Hematopoietic multipotent progenitor cell (in vitro differentiated cells): ENCODE data around the gene JAM3. TPM values are rescaled to one million over a fixed set of nuclear protein-coding genes. Genes with fewer than 3 reads are reported as not detected.
"Not testable (repeated sequence)": the region's sequence is repeated elsewhere in the genome, so short reads cannot be mapped to it uniquely, and the experiment has no call there.

Experiments
- DNase-seq, 3 donors: peaks; one replicate each; pipeline ENCODE4 v3.0.0-alpha.2; 2011 to 2015; ENCODE audit warnings: low read depth in 2 of 3, low spot score in 2 of 3
- total RNA-seq: library from RNA; depleted of rRNA; stranded (reverse); fragments of >200 nt; gene quantifications from one replicate; pipeline ENCODE4 v1.2.3, GENCODE V29; 2012

JAM3 gene
- total RNA-seq, 1 donor = 11.8 TPM

DNA sequence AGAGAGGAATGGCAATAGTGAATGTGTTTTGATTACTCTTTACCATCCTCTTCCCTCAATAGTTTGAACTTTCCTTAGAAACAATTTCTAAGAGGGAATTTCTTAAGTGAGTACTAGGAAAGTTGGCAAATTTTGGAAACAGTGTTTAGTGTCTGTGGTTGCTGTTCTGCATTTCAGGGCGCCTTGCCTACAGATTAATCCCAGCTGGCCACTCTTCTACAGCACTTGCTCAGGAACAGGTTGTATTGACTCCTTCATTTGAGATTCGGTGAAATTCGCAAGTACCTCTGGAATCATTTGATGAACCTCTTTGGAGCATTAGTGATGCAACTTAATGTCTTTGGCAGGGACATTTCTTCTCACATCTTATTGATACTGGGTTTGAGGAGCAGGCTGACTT is 28.3 kb downstream of the JAM3 start:
- DNase-seq = no peak

DNA sequence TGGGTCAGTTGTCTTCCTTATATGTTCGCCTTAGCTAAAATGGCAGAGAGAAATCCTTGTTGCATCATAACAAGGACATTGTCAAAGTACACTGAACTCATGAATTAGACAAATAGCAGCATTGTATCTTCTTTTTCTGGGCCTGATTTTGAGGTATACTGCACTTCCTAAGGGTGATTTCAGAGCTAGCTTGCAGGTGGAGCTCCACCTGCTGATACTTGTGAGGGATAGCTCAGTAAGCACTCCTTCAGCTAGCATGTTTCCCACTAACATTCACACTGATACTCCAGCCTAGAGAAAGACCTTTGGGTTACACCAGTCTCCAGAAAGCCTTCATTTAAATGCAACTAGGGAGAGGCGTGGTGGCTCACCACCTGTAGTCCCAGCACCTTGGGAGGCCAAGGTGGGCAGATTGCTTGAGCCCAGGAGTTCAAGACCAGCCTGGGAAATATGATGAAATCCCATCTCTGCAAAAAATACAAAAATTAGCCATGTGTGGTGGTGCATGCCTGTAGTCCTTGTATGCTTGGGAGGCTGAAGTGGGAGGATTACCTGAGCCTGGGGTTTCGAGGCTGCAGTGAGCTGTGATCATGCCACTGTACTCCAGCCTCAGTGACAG is 29.8 kb downstream of the JAM3 start:
- peak in 2 of 3 donors; percentile 24 to 50 for DNase-seq

DNA sequence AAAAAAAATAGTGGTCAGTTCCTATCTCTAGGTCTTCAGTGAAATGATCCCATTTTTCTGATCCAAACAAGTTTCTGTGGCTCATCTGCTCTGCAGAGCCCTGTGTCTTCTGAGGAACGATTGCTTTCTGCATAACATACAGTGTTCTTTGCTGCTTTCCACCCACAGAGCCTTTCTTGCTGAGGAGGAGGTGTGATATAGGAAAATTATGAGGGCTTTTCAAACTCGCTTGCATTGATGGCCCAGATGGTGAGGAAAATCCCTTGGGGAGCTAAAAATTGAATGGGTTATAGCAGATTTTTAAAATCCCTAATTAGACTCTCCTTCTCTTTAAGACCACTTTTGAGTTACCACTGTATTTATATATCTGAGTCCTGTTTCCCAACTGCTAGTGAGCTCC is 31.3 kb downstream of the JAM3 start:
- DNase-seq = no peak

DNA sequence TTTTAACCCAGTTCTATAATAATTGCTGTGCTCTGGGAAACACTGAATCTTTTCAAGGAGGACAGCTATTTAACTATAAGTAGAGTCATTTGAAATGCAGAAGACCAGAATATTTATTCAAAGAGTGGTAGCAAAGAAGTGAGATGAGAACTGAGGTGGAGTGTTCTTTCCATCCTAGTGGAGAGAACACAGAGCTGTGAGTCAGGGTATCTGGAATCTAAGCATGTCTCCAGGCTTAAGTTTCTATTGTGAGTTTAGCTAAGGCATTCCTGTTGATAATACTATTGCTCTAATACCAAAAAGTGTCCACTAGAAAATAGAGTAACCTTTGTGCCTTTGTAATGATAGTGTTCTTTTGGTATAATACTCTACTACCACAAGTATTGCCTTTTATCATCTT is 32.4 kb downstream of the JAM3 start:
- no peak for DNase-seq

DNA sequence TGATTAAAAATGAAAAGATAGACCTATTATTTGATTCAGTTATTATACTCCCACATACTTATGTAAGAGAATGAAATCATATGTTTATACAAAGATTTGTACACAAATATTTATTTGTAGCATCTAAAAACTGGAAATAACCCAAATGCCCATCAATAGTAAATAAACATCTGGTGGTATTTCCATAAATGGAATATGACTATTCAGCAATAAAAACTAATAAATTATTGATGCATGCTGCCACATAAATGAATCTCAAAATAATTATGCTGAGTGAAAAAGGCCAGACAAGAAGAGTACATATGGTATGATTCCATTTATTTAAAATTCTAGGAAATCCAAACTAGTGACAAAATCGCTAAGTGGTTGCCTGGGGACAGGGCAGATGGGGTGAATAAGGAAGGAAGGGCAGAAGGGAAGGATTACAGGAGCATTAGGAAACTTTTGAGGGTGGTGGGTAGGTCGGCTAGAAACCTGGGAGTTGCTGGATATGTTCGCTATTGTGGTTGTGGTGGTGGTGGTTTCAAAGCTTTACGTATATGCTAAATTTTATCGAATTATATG is 41.5 kb downstream of the JAM3 start:
- no peak for DNase-seq

DNA sequence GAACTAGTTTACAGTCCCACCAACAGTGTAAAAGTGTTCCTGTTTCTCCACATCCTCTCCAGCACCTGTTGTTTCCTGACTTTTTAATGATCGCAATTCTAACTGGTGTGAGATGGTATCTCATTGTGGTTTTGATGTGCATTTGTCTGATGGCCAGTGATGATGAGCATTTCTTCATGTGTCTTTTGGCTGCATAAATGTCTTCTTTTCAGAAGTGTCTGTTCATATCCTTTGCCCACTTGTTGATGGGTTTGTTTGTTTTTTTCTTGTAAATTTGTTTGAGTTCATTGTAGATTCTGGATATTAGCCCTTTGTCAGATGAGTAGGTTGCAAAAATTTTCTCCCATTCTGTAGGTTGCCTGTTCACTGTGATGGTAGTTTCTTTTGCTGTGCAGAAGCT is 44.9 kb downstream of the JAM3 start:
- not testable (repeated sequence) for DNase-seq

DNA sequence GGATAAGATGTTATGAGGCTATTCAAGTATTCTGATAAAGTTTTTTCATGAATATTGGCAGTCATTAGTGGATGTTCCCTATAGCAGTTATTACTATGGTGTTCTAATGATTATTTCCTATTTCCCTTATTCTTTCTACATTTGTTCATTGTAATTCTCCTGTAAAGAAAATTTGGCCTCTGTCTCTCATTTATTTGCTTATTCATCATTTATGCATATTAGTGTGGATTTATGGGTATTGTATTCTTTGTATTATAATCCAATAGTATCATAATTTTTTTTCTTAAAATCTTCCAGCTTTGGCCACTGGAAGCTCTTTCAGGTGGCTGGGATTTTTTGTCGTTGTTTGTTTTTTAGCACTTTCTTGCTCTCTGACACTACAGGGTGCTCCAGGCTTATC is 47.3 kb downstream of the JAM3 start:
- no peak for DNase-seq

DNA sequence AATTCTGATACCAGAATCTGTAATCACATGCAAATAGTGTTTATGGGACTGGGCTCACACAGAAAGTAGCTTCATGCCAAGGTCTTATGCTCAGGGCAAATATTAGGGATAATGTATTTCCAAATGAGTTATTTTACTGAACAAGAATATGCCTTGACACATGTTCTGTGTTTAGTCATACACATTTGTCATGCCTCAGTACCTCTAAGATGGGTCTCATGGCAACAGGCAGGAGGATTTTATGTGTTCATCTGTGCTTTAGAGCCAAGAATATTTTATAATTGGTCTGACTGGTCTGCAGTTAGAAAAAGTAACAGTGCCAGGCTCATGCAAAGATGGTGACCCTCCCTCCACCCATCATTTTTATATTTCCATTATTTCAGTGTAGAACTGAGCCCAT is 49.1 kb downstream of the JAM3 start:
- no peak for DNase-seq

DNA sequence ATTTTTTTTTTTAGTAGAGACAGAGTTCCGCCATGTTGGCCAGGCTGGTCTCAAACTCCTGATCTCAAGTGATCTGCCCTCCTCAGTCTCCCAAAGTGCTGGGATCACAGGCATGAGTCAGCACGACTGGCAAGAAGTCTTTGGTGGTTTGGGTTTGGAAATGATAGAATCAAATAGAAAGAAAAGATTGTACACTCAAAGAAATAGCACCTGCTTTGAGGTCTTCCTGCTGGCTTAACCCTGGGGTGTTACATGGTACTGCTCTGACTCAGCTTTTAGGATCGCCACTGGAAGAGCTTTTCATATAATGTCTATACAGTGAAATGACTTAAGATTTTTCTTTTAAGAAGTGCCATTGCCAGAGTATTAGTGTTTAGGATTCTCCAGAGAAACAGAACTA is 50.2 kb downstream of the JAM3 start:
- peak in 1 of 3 donors; percentile 8 for DNase-seq

DNA sequence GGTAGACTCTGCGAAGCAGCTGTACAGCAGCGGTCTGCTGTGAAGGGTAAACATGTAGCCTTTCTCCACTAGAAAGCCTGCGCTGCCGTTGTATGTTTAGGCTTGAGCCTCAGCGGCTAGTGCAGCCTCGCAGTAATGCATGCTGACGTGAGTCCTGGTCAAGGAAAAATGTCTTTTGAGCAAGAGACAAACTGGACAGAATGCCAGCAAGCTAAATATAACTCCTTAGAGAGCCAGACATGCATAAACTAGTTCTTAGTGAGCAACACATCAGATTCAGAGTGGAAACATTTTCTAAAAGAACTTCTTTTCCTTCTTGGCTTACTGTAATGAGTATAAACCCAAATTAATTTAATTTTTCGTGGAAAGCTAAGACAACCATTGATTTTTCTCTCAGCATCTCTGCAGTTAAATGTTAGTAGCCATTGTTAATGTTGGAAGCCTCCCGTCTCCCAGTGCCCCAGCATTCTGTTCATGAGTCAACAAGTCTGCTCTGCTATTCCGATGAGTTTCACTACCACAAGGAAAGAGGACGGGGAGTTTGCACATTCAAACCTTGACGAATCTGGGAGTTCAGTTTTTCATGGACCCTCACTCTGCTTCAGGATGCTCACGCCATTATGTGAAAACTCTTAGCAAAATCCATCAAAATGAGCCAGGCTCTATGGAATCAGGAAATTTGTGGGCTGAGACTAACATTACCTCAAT is 51.4 kb downstream of the JAM3 start:
- DNase-seq = no peak

DNA sequence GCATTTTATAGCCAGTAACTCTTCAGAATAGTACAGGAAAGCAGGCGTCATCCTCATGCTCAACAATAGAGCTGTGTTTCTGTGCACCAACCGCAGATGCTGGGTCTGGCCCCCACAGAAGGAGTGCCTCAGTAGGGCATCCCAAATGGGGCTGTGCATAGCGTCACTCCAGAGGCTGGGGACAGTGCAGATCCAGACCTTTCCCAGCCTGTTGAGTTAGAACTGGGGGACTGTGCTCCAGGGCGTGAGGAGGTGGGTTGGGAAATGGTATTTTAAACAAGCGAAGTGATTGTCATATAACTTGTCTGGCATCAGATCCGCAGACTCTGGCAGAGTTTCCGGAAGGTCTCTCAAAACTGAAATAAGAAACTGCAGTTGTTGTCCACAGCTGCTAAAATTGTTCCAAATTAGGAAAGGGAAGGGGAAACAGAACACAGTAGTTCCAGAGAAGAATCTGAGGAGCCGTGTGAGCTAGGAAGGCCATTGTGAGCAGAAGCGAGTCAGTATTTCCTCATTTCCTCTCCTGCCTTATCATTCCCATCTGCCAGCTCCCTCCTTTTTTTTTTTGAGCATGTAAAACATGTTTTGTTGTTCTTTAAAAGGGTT is 52.2 kb downstream of the JAM3 start:
- no peak for DNase-seq

DNA sequence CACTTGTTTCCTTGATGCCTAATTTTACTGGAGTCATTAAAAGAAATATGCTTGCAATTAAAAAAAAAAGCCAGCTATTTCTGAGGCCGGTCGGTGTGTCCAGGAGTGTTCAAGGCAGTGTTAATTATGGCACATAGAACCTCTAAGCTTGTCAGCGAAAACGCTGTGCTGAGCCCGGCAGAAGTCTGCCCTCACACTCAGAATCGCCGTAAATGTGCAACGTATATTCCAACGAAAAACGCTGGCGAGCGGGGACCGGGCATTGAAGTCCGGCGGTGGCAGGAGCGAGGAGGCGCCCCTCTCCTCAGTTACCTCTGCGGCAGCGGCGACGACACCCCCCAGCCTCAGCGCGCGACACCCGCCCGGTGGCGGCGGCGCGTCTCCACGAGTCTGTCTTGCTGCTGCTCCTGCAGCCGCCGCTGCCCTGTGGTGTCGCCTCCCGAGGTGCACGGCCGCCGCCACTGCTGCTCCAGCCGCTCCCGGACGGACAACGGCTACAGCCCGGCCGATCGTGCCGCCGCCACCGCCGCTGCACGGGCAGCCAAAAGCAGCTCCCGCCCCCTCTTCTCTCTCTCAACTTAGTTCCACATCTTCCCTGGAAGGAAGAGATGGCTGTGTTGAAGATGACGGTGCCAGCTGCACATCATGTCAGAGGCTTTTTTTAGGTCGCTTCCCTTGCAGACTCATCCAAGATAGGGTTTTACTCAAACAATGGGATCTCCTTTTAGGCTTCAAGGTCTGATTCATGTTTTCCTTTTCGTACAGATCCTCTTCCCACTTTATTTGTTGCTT is 56.0 kb downstream of the JAM3 start:
- peak in 1 of 3 donors; percentile 29 for DNase-seq

DNA sequence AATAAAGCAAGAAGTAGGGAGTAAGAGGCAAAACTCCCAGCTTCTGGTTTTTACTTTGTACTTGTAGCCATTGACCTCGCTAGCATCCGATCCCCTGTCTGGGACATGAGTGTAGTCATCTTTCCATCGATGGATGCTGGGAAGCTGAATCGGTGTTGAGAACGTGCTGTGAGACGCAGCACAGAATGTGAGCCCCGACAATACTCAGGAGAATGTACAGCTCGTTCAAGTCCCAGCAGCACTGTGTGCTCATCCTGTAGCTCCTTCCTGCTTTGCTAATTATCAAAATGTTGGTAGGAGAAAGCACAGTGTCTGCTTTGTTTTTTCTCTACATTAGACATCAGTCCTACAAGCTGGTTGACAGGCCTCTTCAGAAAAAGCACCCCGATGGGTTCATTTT is 56.6 kb downstream of the JAM3 start:
- no peak for DNase-seq

DNA sequence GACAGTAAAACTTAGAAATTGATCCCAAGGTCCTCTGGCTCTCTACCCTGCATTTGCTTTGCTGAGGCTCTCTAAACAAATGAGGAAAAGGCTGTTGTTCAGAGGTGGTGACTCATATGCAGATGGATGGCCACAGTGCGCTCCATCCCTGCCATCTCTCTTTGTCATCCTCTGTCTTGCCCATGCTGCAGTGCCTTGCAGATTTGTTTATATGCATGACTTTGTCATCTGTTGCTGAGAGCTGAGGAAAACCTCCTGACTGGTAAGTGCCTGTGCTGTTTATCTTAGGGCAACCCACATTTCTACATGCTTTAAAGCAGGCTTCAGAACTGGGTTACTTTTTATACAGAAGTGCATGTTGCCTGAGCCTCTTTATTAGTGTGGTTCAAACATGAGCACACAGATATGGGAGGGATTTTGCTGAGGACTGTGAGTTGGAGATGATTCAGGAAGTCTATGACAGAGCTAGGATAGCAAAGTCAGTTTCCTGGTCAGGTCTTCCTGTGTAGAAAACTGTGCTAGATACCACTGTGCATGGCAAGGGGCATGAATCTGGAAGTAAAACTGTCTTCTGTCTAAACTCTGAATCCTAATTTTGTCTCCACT is 57.4 kb downstream of the JAM3 start:
- peak in 1 of 3 donors; percentile 28 for DNase-seq

DNA sequence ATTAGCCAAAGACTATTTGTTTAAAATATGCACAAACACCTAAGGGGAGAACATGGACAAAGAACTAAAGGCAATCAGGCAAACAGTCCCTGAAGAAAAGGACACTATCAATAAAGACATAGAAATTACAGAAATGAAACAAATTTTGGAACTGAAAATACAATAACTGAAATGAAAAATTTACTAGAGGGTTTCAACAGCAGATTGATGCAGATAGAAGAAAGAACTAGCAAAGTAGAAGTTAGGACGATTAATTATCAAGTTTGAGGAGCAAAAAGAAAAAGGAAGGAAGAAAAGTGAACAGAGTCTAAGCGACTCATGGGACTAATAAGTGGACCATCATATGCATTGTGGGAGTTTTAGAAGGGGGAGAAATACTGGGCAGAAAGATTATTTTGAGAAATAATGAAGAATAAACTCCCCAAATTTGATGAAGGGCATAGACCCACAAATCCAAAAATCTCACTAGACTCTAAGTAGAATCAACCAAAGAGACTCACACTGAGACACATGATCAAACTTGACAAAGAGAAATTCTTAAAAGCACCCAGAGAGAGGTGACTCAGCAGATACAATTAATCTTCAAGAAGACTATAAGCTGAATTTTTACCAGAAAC is 62.9 kb downstream of the JAM3 start:
- DNase-seq = no peak

DNA sequence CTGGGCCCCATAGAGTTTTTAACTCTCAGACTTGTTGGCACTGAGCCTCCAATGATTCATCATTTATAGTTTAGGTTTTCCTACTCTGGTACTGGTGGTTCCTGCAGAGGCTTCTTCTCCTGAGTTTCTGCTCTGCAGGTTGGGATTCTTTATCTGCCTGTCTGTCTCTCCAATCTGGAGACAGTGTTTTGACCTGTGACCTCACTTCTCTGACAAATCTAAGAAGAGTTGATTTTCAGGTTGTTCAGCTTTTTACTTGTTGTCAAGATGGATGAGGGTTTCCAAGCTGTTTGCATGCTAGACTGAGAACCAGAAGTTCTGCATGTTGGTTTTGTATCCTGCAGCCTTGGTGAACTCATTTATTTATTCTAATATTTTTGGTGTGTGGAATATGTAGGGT is 63.9 kb downstream of the JAM3 start:
- DNase-seq = no peak

DNA sequence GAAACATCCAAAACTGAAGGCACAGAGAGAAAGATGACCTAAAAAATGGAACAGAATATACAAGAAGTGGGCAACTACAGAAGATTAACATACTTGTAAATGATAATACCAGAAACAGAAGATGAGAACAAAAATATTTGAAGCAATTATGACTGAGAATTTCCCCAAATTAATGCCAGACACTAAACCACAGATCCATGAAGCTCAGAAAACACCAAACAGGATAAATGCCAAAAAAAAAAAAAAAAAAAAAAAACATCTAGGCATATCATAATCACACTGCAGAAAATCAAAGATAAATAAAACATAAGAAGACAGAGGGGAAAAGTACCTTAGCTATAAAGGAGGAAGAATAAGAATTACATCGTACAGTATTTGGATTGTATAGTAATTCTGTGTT is 65.3 kb downstream of the JAM3 start:
- no peak for DNase-seq

DNA sequence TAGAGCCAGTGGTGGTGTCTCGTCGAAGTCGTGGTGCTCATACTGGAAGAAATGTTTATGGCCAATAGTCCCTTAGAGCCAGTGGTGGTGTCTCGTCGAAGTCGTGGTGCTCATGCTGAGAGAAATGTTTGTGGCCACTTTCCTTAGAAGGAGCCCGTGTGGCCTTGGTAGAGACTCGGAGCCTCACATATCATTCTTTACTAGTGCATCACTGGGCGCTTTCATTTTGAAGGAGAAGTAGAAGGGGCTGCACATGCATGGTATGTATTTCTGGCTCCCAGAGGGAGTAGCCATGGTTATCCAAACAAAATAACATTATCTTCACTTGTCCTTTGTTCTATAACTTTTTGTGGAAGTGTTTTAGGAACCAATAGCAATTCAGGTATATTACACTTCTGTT is 69.5 kb downstream of the JAM3 start:
- no peak for DNase-seq

DNA sequence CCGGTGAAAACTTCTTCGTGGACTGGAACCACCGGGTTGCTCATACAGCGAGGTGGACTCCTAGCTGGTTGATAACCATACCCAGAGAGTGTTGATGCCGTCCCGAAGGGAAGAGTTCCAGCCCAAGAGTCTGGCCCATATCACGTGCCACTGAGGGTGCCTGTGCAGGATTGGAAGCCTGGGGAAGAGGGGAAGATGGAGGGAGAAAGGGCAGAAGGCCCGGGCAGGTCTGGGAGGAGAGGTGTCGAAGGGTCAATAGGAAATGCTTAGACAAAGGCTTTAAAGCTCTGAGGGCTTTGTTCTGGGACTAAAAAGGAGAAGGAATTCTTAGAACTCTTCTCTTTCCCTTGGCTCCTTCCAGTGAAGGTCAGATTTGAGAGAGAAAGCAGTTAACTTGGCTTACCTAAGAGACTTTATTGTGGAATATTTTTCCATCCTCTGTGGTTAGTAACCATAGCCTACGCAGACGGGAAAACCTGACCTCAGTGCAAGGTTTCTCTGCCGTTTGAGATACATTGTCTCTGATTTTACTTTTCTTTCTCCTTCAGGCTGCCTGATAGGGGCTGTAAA is 70.5 kb downstream of the JAM3 start:
- DNase-seq = no peak

DNA sequence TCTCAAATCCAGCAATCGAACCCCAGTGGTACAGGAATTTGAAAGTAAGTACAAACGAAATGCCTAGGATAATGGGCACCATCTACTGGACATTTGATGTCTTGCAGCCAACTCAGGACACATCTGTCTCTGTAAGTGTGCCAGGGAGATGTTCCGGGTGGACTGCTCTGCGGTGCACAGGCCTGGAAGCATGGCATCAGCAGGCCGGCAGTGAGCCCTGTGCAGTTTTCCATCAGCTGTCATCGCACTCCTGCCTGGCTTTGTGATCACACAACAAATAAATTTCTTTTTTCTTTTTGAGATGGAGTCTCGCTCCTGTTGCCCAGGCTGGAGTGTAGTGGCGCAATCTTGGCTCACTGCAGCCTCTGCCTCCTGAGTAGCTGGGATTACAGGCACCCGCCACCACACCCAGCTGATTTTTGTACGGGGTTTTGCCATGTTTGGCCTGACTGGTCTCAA is 71.0 kb downstream of the JAM3 start:
- peak; percentile 7 to 77 (median 55) for DNase-seq
